KMS-11 (cell line): ENCODE measurements around the gene DDX24.
A peak's percentile ranks its signal among the peaks of the same experiment; 100 is the strongest.

Experiments
- H2AFZ ChIP-seq: fragments of 200-600 bp; sonication (generic); 2 replicates; pipeline ENCODE4 v1.6.1; 2016; ENCODE audit warnings: antibody characterized with exemption, mixed run types, low read depth
- H3K27ac ChIP-seq: fragments of 200-600 bp; sonication (generic); 2 replicates; pipeline ENCODE4 v1.6.1; 2016; ENCODE audit warnings: mild to moderate bottlenecking, mixed run types
- H3K27me3 ChIP-seq: fragments of 200-600 bp; sonication (generic); 2 replicates; pipeline ENCODE4 v1.6.1; 2017; ENCODE audit warnings: mild to moderate bottlenecking, low read depth, mixed run types, moderate library complexity; ENCODE audit not compliant: insufficient read depth
- H3K36me3 ChIP-seq: fragments of 200-600 bp; sonication (generic); 2 replicates; pipeline ENCODE4 v1.6.1; 2017; ENCODE audit warnings: mild to moderate bottlenecking, mixed run types; ENCODE audit not compliant: insufficient read depth
- H3K4me1 ChIP-seq: fragments of 200-600 bp; sonication (generic); 2 replicates; pipeline ENCODE4 v1.6.1; 2016; ENCODE audit warnings: mild to moderate bottlenecking, low read depth, mixed run types; ENCODE audit not compliant: poor library complexity, severe bottlenecking
- H3K4me2 ChIP-seq: fragments of 200-600 bp; sonication (generic); 2 replicates; pipeline ENCODE4 v1.7.0; 2016; ENCODE audit warnings: mild to moderate bottlenecking, mixed run types
- H3K4me3 ChIP-seq: fragments of 200-600 bp; sonication (generic); IDR thresholded peaks from 2 replicates; pipeline ENCODE4 v1.6.1; 2017; ENCODE audit warnings: low read depth, low read length, mixed read lengths; ENCODE audit not compliant: insufficient read depth
- H3K79me2 ChIP-seq: fragments of 200-600 bp; sonication (generic); 2 replicates; pipeline ENCODE4 v1.6.1; 2016; ENCODE audit warnings: low read depth, mixed run types; ENCODE audit not compliant: insufficient read depth
- H3K9ac ChIP-seq: fragments of 200-600 bp; sonication (generic); 2 replicates; pipeline ENCODE4 v1.6.1; 2016; ENCODE audit warnings: mild to moderate bottlenecking, mixed run types
- H4K20me1 ChIP-seq: fragments of 200-600 bp; sonication (generic); 2 replicates; pipeline ENCODE4 v1.6.1; 2016; ENCODE audit warnings: mild to moderate bottlenecking, mixed run types; ENCODE audit not compliant: insufficient read depth
- CTCF ChIP-seq: fragments of 200-600 bp; sonication (generic); conservative IDR thresholded peaks from 2 replicates; pipeline ENCODE4 v1.6.1; 2017; ENCODE audit warnings: low read depth, mild to moderate bottlenecking, antibody characterized with exemption, low read length, moderate library complexity, mixed read lengths

The DDX24 gene

GRCh38 chr14:94058674-94059138 lies 22.3 kb downstream of the DDX24 start:
- no peak for TF ChIP-seq CTCF
- H3K79me2 ChIP-seq: peaks cover 33% of the 10 kb centered on the region; the same call in 1 of the 2 replicates

GRCh38 chr14:94058128-94058673 lies 22.8 kb downstream of the DDX24 start:
- TF ChIP-seq CTCF: no peak
- peak overlapping the region; percentile 9; the same call in 1 of the 2 replicates for H3K4me2 ChIP-seq
- H3K79me2 ChIP-seq: peaks cover 28% of the 10 kb centered on the region; the same call in 1 of the 2 replicates
- peaks cover 4% of the 10 kb centered on the region; the same call in 1 of the 2 replicates for H3K36me3 ChIP-seq
- H4K20me1 ChIP-seq: 0 out of 2 replicates have a peak, but pooled peaks cover 7% of the 10 kb centered on the region
- H3K27ac ChIP-seq: peak overlapping the region; percentile 42; the same call in 1 of the 2 replicates
- H3K27me3 ChIP-seq: no peaks in the 10 kb centered on the region
- H3K4me3 ChIP-seq: no peak overlapping the region
- H3K9ac ChIP-seq: no peak overlapping the region
- H3K4me1 ChIP-seq: peaks cover 71% of the 10 kb centered on the region
- H2AFZ ChIP-seq: no peak overlapping the region

More at GRCh38 chr14:94058674-94059138, 22.3 kb downstream of the DDX24 start:
- Histone ChIP-seq H3K27ac (peak overlapping the region; percentile 42; the same call in 1 of the 2 replicates), H3K4me1 (peaks cover 67% of the 10 kb centered on the region), H3K4me2 (peak overlapping the region; percentile 9; the same call in 1 of the 2 replicates), H4K20me1 (peaks cover 12% of the 10 kb centered on the region; the same call in 1 of the 2 replicates), H3K4me3 (no peak overlapping the region), H3K9ac (no peak overlapping the region), H2AFZ (no peak overlapping the region), H3K27me3 (no peaks in the 10 kb centered on the region), H3K36me3 (peaks cover 4% of the 10 kb centered on the region; the same call in 1 of the 2 replicates)

GRCh38 chr14:94056579-94057308 lies 24.3 kb downstream of the DDX24 start:
- Histone ChIP-seq H3K79me2 (peaks cover 16% of the 10 kb centered on the region; the same call in 1 of the 2 replicates), H3K9ac (no peak overlapping the region), H4K20me1 (0 out of 2 replicates have a peak, but pooled peaks cover 5% of the 10 kb centered on the region), H3K27me3 (no peaks in the 10 kb centered on the region), H3K4me1 (peaks cover 85% of the 10 kb centered on the region), H3K27ac (peak overlapping the region; percentile 42), H3K4me2 (peak overlapping the region; percentile 9), H3K36me3 (peaks cover 4% of the 10 kb centered on the region; the same call in 1 of the 2 replicates), H3K4me3 (no peak overlapping the region), H2AFZ (no peak overlapping the region)
- no peak for TF ChIP-seq CTCF

GRCh38 chr14:94054936-94055335 lies 26.1 kb downstream of the DDX24 start:
- Histone ChIP-seq H3K4me1 (peaks cover 89% of the 10 kb centered on the region), H3K79me2 (peaks cover 12% of the 10 kb centered on the region; the same call in 1 of the 2 replicates), H3K9ac (no peak overlapping the region), H3K36me3 (peaks cover 4% of the 10 kb centered on the region; the same call in 1 of the 2 replicates), H4K20me1 (0 out of 2 replicates have a peak, but pooled peaks cover 5% of the 10 kb centered on the region), H3K27me3 (no peaks in the 10 kb centered on the region), H3K4me3 (no peak overlapping the region), H3K4me2 (no peak overlapping the region), H2AFZ (no peak overlapping the region), H3K27ac (no peak overlapping the region)
- no peak for TF ChIP-seq CTCF
